ENCODE data around the gene DDX10.

The DDX10 gene

DNA sequence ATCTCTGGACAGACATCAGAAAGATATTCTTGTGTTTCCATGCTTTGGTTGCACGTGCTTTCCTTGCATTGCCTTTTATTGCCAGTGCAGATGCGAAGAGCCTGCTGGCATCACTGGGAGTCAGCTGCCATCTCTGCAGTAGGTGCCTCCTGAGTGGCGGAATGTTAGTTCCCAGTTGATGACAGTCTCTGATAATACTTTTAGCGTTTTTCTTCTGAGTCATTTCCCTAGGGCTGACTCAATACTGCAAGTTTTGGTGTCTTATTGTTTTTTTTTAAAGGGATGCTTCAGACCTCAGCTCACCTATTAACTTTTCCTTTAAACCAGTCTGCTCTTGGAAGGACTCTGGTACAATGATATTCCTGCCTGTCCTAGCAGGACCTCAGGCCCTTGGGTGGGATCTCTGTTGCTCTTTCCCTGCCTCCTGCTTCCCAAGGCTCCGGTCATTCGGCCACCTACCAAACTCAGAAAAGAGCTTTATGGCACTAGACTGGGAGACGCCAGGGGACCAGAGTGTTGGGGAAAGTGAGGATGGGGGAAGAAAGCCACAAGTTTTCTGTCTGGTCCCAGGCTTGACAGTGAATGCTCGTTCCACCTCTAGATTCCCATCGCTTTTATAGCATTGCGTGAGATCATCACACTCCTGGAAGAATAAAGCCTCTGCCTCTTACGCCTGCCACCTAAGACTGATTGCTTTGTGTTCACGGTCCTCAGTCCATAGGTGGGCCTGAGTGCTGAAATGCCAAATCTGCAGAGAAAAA lies 308.7 kb downstream of the DDX10 start:
- no peak overlapping the region for H3K4me3 ChIP-seq (ENCODE audit: low read length)
- TF ChIP-seq, protein P1, sequence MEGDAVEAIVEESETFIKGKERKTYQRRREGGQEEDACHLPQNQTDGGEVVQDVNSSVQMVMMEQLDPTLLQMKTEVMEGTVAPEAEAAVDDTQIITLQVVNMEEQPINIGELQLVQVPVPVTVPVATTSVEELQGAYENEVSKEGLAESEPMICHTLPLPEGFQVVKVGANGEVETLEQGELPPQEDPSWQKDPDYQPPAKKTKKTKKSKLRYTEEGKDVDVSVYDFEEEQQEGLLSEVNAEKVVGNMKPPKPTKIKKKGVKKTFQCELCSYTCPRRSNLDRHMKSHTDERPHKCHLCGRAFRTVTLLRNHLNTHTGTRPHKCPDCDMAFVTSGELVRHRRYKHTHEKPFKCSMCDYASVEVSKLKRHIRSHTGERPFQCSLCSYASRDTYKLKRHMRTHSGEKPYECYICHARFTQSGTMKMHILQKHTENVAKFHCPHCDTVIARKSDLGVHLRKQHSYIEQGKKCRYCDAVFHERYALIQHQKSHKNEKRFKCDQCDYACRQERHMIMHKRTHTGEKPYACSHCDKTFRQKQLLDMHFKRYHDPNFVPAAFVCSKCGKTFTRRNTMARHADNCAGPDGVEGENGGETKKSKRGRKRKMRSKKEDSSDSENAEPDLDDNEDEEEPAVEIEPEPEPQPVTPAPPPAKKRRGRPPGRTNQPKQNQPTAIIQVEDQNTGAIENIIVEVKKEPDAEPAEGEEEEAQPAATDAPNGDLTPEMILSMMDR (IDR thresholded peaks at IDR 0.05; ENCODE audit: insufficient read depth, low read depth, low read length, missing control alignments), result no peak
- DNase-seq (ENCODE audit: low read depth), result peak; percentile 85

- no peak for DNase-seq (ENCODE audit: low read depth)
- TF ChIP-seq, protein P1 (IDR thresholded peaks at IDR 0.05; ENCODE audit: insufficient read depth, low read depth, low read length, missing control alignments), result no peak
- H3K4me3 ChIP-seq (ENCODE audit: low read length), result no peak overlapping the region
Observed at GRCh38 chr11:108975026-108975425, 310.2 kb downstream of the DDX10 start.

GRCh38 chr11:108975641-108976071 lies 310.8 kb downstream of the DDX10 start:
- no peak for DNase-seq (ENCODE audit: low read depth)
- TF ChIP-seq, protein P1 (IDR thresholded peaks at IDR 0.05; ENCODE audit: insufficient read depth, low read depth, low read length, missing control alignments), result no peak
- no peak overlapping the region for H3K4me3 ChIP-seq (ENCODE audit: low read length)

- no peak overlapping the region for H3K4me3 ChIP-seq (ENCODE audit: low read length)
- no peak for DNase-seq (ENCODE audit: low read depth)
- TF ChIP-seq, protein P1 (IDR thresholded peaks at IDR 0.05; ENCODE audit: insufficient read depth, low read depth, low read length, missing control alignments), result no peak
Observed at GRCh38 chr11:108983636-108984420, 319.0 kb downstream of the DDX10 start.

- TF ChIP-seq, protein P1 (IDR thresholded peaks at IDR 0.05; ENCODE audit: insufficient read depth, low read depth, low read length, missing control alignments), result no peak
- DNase-seq (ENCODE audit: low read depth), result no peak
- H3K4me3 ChIP-seq (ENCODE audit: low read length), result no peak overlapping the region
Observed at GRCh38 chr11:108984523-108984922, 319.7 kb downstream of the DDX10 start.

DNA sequence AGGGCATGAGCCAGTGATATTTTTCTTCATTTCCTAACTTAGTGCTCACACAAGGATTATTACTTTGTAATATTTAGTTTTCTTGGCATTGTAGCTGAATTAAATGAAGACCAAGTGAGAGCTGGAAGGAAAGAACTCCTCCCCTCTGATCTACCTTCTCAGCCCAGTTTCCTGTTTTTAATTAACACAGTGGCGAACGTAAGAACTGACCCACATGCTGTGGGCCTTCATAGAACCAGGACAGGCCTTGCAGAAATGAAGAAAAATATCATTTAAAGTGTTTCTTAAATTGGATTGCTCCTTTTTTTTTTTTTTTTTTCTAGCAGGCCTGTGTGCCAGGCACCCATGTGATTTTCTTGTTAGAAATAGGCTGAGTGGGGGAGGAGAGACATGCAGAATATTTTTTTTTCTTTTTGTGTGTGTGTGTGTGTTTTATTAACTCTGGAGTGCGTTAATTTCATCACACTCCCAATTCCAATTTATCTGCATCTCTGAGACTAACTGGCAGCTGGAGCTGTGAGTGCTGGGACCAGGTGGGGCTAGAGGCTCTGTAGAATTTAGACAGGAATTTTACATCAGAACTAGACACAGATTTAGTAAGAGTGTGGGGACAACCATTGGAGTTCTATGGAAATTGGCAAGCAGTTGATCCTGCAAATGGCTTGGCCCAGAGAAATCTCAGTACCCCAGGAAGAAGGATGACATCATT lies 320.5 kb downstream of the DDX10 start:
- TF ChIP-seq, protein P1 (IDR thresholded peaks at IDR 0.05; ENCODE audit: insufficient read depth, low read depth, low read length, missing control alignments), result no peak
- no peak overlapping the region for H3K4me3 ChIP-seq (ENCODE audit: low read length)
- DNase-seq (ENCODE audit: low read depth), result no peak

All from epithelial cell of esophagus (primary cell).